Measurements from ENCODE around the gene TMEM98.

GRCh38 chr17:32915245-32915644, 12.7 kb upstream of the TMEM98 start:
- TF ChIP-seq CTCF (IDR thresholded peaks at IDR 0.05) (no peak), ZFX (IDR thresholded peaks at IDR 0.05; ENCODE audit: borderline replicate concordance) (no peak)
